ENCODE measurements around the gene ADAM15. TPM values are rescaled to one million over a fixed set of nuclear protein-coding genes. Genes with fewer than 3 reads are reported as not detected.

ADAM15 gene
- total and polyA plus RNA-seq, 2 of the 8 experiments (the other 6 are each of a cell fraction or from before 2014, with no cell fraction given): 32.9 to 37.6 TPM

- TF ChIP-seq, protein P1, sequence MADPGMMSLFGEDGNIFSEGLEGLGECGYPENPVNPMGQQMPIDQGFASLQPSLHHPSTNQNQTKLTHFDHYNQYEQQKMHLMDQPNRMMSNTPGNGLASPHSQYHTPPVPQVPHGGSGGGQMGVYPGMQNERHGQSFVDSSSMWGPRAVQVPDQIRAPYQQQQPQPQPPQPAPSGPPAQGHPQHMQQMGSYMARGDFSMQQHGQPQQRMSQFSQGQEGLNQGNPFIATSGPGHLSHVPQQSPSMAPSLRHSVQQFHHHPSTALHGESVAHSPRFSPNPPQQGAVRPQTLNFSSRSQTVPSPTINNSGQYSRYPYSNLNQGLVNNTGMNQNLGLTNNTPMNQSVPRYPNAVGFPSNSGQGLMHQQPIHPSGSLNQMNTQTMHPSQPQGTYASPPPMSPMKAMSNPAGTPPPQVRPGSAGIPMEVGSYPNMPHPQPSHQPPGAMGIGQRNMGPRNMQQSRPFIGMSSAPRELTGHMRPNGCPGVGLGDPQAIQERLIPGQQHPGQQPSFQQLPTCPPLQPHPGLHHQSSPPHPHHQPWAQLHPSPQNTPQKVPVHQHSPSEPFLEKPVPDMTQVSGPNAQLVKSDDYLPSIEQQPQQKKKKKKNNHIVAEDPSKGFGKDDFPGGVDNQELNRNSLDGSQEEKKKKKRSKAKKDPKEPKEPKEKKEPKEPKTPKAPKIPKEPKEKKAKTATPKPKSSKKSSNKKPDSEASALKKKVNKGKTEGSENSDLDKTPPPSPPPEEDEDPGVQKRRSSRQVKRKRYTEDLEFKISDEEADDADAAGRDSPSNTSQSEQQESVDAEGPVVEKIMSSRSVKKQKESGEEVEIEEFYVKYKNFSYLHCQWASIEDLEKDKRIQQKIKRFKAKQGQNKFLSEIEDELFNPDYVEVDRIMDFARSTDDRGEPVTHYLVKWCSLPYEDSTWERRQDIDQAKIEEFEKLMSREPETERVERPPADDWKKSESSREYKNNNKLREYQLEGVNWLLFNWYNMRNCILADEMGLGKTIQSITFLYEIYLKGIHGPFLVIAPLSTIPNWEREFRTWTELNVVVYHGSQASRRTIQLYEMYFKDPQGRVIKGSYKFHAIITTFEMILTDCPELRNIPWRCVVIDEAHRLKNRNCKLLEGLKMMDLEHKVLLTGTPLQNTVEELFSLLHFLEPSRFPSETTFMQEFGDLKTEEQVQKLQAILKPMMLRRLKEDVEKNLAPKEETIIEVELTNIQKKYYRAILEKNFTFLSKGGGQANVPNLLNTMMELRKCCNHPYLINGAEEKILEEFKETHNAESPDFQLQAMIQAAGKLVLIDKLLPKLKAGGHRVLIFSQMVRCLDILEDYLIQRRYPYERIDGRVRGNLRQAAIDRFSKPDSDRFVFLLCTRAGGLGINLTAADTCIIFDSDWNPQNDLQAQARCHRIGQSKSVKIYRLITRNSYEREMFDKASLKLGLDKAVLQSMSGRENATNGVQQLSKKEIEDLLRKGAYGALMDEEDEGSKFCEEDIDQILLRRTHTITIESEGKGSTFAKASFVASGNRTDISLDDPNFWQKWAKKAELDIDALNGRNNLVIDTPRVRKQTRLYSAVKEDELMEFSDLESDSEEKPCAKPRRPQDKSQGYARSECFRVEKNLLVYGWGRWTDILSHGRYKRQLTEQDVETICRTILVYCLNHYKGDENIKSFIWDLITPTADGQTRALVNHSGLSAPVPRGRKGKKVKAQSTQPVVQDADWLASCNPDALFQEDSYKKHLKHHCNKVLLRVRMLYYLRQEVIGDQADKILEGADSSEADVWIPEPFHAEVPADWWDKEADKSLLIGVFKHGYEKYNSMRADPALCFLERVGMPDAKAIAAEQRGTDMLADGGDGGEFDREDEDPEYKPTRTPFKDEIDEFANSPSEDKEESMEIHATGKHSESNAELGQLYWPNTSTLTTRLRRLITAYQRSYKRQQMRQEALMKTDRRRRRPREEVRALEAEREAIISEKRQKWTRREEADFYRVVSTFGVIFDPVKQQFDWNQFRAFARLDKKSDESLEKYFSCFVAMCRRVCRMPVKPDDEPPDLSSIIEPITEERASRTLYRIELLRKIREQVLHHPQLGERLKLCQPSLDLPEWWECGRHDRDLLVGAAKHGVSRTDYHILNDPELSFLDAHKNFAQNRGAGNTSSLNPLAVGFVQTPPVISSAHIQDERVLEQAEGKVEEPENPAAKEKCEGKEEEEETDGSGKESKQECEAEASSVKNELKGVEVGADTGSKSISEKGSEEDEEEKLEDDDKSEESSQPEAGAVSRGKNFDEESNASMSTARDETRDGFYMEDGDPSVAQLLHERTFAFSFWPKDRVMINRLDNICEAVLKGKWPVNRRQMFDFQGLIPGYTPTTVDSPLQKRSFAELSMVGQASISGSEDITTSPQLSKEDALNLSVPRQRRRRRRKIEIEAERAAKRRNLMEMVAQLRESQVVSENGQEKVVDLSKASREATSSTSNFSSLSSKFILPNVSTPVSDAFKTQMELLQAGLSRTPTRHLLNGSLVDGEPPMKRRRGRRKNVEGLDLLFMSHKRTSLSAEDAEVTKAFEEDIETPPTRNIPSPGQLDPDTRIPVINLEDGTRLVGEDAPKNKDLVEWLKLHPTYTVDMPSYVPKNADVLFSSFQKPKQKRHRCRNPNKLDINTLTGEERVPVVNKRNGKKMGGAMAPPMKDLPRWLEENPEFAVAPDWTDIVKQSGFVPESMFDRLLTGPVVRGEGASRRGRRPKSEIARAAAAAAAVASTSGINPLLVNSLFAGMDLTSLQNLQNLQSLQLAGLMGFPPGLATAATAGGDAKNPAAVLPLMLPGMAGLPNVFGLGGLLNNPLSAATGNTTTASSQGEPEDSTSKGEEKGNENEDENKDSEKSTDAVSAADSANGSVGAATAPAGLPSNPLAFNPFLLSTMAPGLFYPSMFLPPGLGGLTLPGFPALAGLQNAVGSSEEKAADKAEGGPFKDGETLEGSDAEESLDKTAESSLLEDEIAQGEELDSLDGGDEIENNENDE (IDR thresholded peaks at IDR 0.05; ENCODE audit: insufficient replicate concordance, low read length): no peak
- TF ChIP-seq EP300 (IDR thresholded peaks at IDR 0.05; ENCODE audit: borderline replicate concordance in 1 of 2, low read depth in 2 of 2, low read length in 2 of 2) (no peak), POU5F1 (IDR thresholded peaks at IDR 0.05; ENCODE audit: low read depth, low read length) (no peak)
Observed at GRCh38 chr1:155072531-155073289, 21.6 kb downstream of the ADAM15 start (continued).

Data from H1 (cell line).